ENCODE data around the gene FOXP1. TPM values are rescaled to one million over a fixed set of nuclear protein-coding genes. Genes with fewer than 3 reads are reported as not detected.

The FOXP1 gene
- total RNA-seq, 1 experiment from 2014 or later = 75.3 TPM

- H3K4me2 ChIP-seq (ENCODE audit: insufficient read depth, insufficient read length, low read length) = no peak overlapping the region
- H2BK5ac ChIP-seq (ENCODE audit: insufficient read length, low read length) = no peak overlapping the region
- H3K79me2 ChIP-seq (ENCODE audit: insufficient read depth, low read length) = no peaks in the 10 kb centered on the region; the same call in 1 of the 2 replicates
- no peaks in the 10 kb centered on the region for H3K36me3 Mint-ChIP-seq (ENCODE audit: insufficient read depth in 1 of 3, low read depth in 3 of 3)
- peaks cover 17% of the 10 kb centered on the region for H3K23me2 ChIP-seq (ENCODE audit: insufficient read length, low read depth, low read length, poor library complexity, severe bottlenecking)
- H3K27ac ChIP-seq (ENCODE audit: insufficient read length, low read depth, low read length) = no peak overlapping the region
- H3K23ac ChIP-seq (ENCODE audit: insufficient read length, low read depth, low read length) = no peak overlapping the region
- H3K18ac ChIP-seq (ENCODE audit: insufficient read length, low read depth, low read length) = no peak overlapping the region
- no peak overlapping the region for H3K27ac Mint-ChIP-seq
- peaks cover 9% of the 10 kb centered on the region for H3K27me3 Mint-ChIP-seq (ENCODE audit: low read depth)
- peaks cover under 1% of the 10 kb centered on the region; the same call in 1 of the 2 replicates for H3K4me1 ChIP-seq (ENCODE audit: insufficient read depth, low read length)
- TF ChIP-seq CTCF (conservative IDR thresholded peaks at IDR 0.05) = no peak
- H3K4me3 Mint-ChIP-seq = no peak overlapping the region
- no peak overlapping the region for H2BK12ac ChIP-seq (ENCODE audit: insufficient read length, low read depth, low read length)
- no peak overlapping the region for H3K56ac ChIP-seq (ENCODE audit: insufficient read length, low read depth, low read length)
- H3K4ac ChIP-seq (ENCODE audit: low read depth, low read length) = no peak overlapping the region
- H3K9me3 Mint-ChIP-seq = no peaks in the 10 kb centered on the region
- no peaks in the 10 kb centered on the region for H4K20me1 ChIP-seq (ENCODE audit: control insufficient read depth, insufficient read depth, insufficient read length)
- no peaks in the 10 kb centered on the region for H3K79me1 ChIP-seq (ENCODE audit: insufficient read depth, low read depth, low read length, poor library complexity, severe bottlenecking)
- DNase-seq = no peak
- no peak overlapping the region for H2BK120ac ChIP-seq (ENCODE audit: low read depth, low read length, poor library complexity, severe bottlenecking)
- no peak overlapping the region for H4K5ac ChIP-seq (ENCODE audit: insufficient read length, low read depth, low read length)
- H2AK5ac ChIP-seq (ENCODE audit: insufficient read length, low read length) = no peak overlapping the region
- 100% methylated on average over 1 of the region's 3 CpGs for WGBS (ENCODE audit: extremely low coverage, insufficient read length, low lambda C conversion rate)
- H3K27me3 ChIP-seq (ENCODE audit: insufficient read depth, low read length) = no peaks in the 10 kb centered on the region
- no peak overlapping the region for H4K91ac ChIP-seq (ENCODE audit: insufficient read length, low read depth, low read length)
- H2AFZ ChIP-seq (ENCODE audit: low read length) = no peak overlapping the region
- H3K9me3 ChIP-seq (ENCODE audit: control insufficient read depth, low read depth, low read length) = no peaks in the 10 kb centered on the region
- H3K9ac ChIP-seq (ENCODE audit: extremely low read depth, insufficient read length, low read length) = no peak overlapping the region
- H4K8ac ChIP-seq (replicated peaks; ENCODE audit: insufficient read length, low read depth, low read length) = no peak overlapping the region
- peaks cover 65 to 66% of the 10 kb centered on the region in 2 experiments for H3K4me1 Mint-ChIP-seq
- no peak overlapping the region for H2BK20ac ChIP-seq (ENCODE audit: low read depth, low read length, poor library complexity, severe bottlenecking)
- no peak overlapping the region for H3T11ph ChIP-seq (ENCODE audit: low read length)
- no peak overlapping the region for H2BK15ac ChIP-seq (ENCODE audit: low read depth, low read length)
- no peak overlapping the region for H3K14ac ChIP-seq (ENCODE audit: insufficient read depth, low read length)
Measured at GRCh38 chr3:71061581-71061980, 521.9 kb downstream of the FOXP1 start.

Data from H9 (cell line).